ENCODE results near the gene PIGU. TPM values are rescaled to one million over a fixed set of nuclear protein-coding genes. Genes with fewer than 3 reads are reported as not detected.
A peak's percentile ranks its signal among the peaks of the same experiment; 100 is the strongest.

The PIGU gene
- total RNA-seq, 1 donor from 2014 or later, result 45.8 TPM

- H3K27me3 Mint-ChIP-seq, result no peaks in the 10 kb centered on the region
- no peak for DNase-seq (ENCODE audit: low spot score, unreplicated experiment)
Measured at GRCh38 chr20:34564833-34565232, 112.1 kb downstream of the PIGU start.

GRCh38 chr20:34562641-34563040 lies 114.3 kb downstream of the PIGU start:
- peak; percentile 56 for TF ChIP-seq CTCF (IDR thresholded peaks at IDR 0.05; ENCODE audit: unreplicated experiment)
- Mint-ChIP-seq H3K9me3 (ENCODE audit: low read depth) (no peaks in the 10 kb centered on the region), H3K27ac (no peak overlapping the region), H3K27me3 (peaks cover 4% of the 10 kb centered on the region), H3K36me3 (ENCODE audit: insufficient read depth) (peaks cover 8% of the 10 kb centered on the region), H3K4me1 (ENCODE audit: low read depth) (peaks cover 6% of the 10 kb centered on the region), H3K4me3 (ENCODE audit: low read depth) (no peak overlapping the region)
- DNase-seq (ENCODE audit: low spot score, unreplicated experiment), result no peak

More at GRCh38 chr20:34564833-34565232, 112.1 kb downstream of the PIGU start:
- no peak overlapping the region for H3K4me3 Mint-ChIP-seq (ENCODE audit: low read depth)
- no peak overlapping the region for H3K27ac Mint-ChIP-seq
- peaks cover 5% of the 10 kb centered on the region for H3K36me3 Mint-ChIP-seq (ENCODE audit: insufficient read depth)
- H3K4me1 Mint-ChIP-seq (ENCODE audit: low read depth), result no peaks in the 10 kb centered on the region
- no peak for TF ChIP-seq CTCF (IDR thresholded peaks at IDR 0.05; ENCODE audit: unreplicated experiment)
- no peaks in the 10 kb centered on the region for H3K9me3 Mint-ChIP-seq (ENCODE audit: low read depth)

GRCh38 chr20:34561661-34562060 lies 115.2 kb downstream of the PIGU start:
- DNase-seq (ENCODE audit: low spot score, unreplicated experiment), result no peak
- no peak for TF ChIP-seq CTCF (IDR thresholded peaks at IDR 0.05; ENCODE audit: unreplicated experiment)
- H3K27me3 Mint-ChIP-seq, result peaks cover 9% of the 10 kb centered on the region
- peak overlapping the region; percentile 7 for H3K4me3 Mint-ChIP-seq (ENCODE audit: low read depth)
- no peaks in the 10 kb centered on the region for H3K9me3 Mint-ChIP-seq (ENCODE audit: low read depth)
- H3K27ac Mint-ChIP-seq, result peak overlapping the region; percentile 42
- peaks cover 6% of the 10 kb centered on the region for H3K4me1 Mint-ChIP-seq (ENCODE audit: low read depth)
- H3K36me3 Mint-ChIP-seq (ENCODE audit: insufficient read depth), result peaks cover 8% of the 10 kb centered on the region

- H3K4me1 Mint-ChIP-seq (ENCODE audit: low read depth), result peaks cover 6% of the 10 kb centered on the region
- H3K9me3 Mint-ChIP-seq (ENCODE audit: low read depth), result no peaks in the 10 kb centered on the region
- DNase-seq (ENCODE audit: low spot score, unreplicated experiment), result no peak
- no peak overlapping the region for H3K4me3 Mint-ChIP-seq (ENCODE audit: low read depth)
- TF ChIP-seq CTCF (IDR thresholded peaks at IDR 0.05; ENCODE audit: unreplicated experiment), result no peak
- H3K36me3 Mint-ChIP-seq (ENCODE audit: insufficient read depth), result peaks cover 8% of the 10 kb centered on the region
- H3K27ac Mint-ChIP-seq, result no peak overlapping the region
- H3K27me3 Mint-ChIP-seq, result peaks cover 9% of the 10 kb centered on the region
Measured at GRCh38 chr20:34560614-34561013, 116.3 kb downstream of the PIGU start.

- Mint-ChIP-seq H3K27ac (peak overlapping the region; percentile 88), H3K9me3 (ENCODE audit: low read depth) (no peaks in the 10 kb centered on the region), H3K36me3 (ENCODE audit: insufficient read depth) (peaks cover 8% of the 10 kb centered on the region), H3K4me1 (ENCODE audit: low read depth) (peaks cover 6% of the 10 kb centered on the region), H3K27me3 (peaks cover 9% of the 10 kb centered on the region), H3K4me3 (ENCODE audit: low read depth) (peak overlapping the region; percentile 59)
- TF ChIP-seq CTCF (IDR thresholded peaks at IDR 0.05; ENCODE audit: unreplicated experiment), result no peak
- DNase-seq (ENCODE audit: low spot score, unreplicated experiment), result no peak
Measured at GRCh38 chr20:34560141-34560523, 116.8 kb downstream of the PIGU start.

Measured in progenitor cell of endocrine pancreas (in vitro differentiated cells).